HG03196 (cell line): ENCODE measurements around the gene JMJD4.
A peak's percentile ranks its signal among the peaks of the same experiment; 100 is the strongest.

Experiments used
- ATAC-seq: cut with Tn5 transposase; IDR thresholded peaks from one replicate; pipeline ENCODE4 v1.9.1; 2021; ENCODE audit not compliant: unreplicated experiment

JMJD4 gene, protein sequence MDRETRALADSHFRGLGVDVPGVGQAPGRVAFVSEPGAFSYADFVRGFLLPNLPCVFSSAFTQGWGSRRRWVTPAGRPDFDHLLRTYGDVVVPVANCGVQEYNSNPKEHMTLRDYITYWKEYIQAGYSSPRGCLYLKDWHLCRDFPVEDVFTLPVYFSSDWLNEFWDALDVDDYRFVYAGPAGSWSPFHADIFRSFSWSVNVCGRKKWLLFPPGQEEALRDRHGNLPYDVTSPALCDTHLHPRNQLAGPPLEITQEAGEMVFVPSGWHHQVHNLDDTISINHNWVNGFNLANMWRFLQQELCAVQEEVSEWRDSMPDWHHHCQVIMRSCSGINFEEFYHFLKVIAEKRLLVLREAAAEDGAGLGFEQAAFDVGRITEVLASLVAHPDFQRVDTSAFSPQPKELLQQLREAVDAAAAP

DNA sequence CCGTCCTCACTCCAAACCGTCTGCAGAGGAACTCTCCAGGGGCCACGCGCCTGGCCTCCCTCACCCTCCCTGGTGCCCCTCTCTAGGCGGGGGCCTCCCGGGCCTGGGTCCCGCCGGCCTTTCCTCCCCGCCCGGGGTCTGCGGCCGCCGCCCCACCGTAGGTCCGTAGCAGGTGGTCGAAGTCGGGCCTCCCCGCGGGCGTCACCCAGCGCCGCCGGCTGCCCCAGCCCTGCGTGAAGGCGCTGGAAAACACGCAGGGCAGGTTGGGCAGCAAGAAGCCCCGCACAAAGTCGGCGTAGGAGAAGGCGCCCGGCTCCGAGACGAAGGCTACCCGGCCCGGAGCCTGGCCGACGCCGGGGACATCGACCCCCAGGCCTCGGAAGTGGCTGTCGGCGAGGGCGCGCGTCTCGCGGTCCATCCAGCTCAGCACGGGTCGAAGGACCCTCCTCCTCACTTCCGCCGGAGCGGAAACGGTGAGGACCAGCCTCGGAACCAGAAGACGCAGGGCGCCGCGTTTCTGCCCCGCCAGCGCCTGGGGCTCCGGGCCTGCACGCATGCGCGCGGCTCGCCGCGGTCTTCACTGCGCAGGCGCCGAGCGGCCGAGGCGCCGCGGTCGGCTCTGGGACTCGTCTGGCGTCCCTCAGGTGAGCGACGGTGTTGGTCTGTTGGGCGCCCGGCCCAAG lies at the start of gene JMJD4, which contains the start of gene SNAP47:
Gene JMJD4, minus strand, starts transcription at position 447 of the 683 bp plus-strand sequence. Its CDS starts 29 bp downstream, at position 418.
Gene SNAP47, plus strand, starts transcription at position 580 of the 683 bp plus-strand sequence. CDS start 12,302 bp downstream, outside the sequence.
- peak; percentile 92 for ATAC-seq

GRCh38 chr1:227782226-227782625 lies 47.1 kb upstream of the JMJD4 start:
- ATAC-seq, result no peak

DNA sequence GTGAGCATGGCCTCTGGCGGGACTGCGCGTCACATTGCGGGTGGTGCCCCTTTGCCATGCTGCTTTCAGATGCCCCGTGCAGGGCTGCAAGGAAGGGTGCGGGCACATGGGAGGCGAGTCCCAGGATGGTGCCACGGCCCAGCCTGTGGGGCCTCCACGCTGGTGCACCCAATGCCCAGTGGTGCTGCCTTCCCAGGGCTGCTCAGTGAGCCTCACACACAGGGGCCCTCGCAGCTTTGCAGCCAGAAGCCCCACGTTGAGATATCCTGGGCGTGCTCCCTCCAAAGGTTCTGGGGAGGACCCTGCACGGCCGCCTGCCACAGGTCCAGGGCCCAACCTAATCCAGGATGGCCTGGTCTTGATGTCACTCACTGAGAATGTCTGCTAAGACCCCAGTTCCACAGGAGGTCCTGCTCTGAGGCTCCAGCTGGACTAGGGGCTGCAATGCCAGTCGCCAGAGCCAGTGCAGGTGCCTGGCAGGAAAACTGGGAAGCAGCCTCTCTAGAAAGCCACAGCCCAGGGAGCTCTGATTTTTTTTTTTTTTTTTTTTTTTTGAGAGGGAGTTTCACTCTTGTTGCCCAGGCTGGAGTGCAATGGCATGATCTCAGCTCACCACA lies 46.3 kb upstream of the JMJD4 start:
- no peak for ATAC-seq

- no peak for ATAC-seq
Observed at GRCh38 chr1:227780101-227781044, 45.3 kb upstream of the JMJD4 start.

DNA sequence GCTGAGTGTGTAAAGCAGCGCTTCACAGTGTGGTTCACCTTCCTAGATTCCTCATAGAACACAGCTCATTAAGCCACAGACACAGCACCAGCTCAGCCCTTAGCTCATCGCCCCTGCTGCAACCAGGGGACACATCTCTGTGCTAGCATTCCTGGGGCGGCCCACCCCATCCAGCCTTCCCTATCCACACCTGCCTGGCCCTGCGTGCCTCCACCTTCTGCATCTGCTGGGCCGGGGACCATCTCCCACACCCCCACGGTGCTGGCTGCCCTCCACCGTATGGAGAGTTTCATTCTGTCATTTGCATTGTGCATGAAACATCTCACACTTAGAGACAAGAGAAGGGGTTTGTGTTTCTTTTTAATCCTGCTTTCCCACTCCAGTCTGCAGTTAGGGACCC lies 44.6 kb upstream of the JMJD4 start:
- ATAC-seq, result no peak

- ATAC-seq, result no peak
Observed at GRCh38 chr1:227779021-227779441, 43.9 kb upstream of the JMJD4 start.

GRCh38 chr1:227778401-227778947 lies 43.4 kb upstream of the JMJD4 start:
- ATAC-seq, result no peak

DNA sequence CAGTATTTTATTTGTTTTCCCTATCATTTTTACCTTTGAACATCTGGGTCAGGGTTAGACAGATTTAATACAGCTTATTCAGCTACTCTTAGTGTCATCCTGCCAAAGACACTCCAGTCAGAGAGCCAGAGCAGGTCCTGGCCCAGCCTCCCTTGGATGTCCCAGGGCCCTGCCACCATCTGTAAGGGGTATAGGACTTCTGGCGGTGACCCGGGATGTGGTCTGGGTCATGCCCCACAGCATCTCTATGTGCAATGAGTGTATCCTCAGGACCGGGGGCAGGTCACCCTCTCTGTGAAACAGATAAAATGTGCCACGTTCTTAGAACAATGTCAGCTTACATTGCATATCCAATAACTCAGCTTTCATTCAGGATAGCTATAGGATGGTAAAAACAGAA lies 42.5 kb upstream of the JMJD4 start:
- no peak for ATAC-seq

- ATAC-seq, result no peak
Observed at GRCh38 chr1:227777156-227777555, 42.1 kb upstream of the JMJD4 start.

DNA sequence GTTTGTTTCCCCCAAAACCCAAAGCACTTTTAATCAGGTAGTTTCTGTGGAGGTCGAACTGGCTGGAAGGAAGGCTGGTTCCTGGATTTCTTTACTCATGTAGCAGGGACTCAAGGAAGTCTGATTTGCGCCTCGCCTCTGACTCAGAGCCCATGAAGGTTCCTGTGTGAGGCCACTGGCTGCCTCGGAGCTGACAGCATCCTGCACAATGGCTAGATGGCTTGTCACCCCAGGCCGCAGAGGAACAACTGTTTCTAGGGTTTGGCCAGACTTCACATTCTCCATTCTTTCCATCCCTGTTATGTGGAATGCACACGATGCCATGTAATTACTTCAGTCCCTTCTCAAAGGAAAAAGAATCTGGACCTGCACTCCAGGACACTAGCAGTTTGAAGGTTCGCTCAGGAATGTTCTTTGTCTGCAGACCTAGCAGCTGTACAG lies 41.2 kb upstream of the JMJD4 start:
- no peak for ATAC-seq

GRCh38 chr1:227775841-227776240 lies 40.7 kb upstream of the JMJD4 start:
- ATAC-seq, result no peak

DNA sequence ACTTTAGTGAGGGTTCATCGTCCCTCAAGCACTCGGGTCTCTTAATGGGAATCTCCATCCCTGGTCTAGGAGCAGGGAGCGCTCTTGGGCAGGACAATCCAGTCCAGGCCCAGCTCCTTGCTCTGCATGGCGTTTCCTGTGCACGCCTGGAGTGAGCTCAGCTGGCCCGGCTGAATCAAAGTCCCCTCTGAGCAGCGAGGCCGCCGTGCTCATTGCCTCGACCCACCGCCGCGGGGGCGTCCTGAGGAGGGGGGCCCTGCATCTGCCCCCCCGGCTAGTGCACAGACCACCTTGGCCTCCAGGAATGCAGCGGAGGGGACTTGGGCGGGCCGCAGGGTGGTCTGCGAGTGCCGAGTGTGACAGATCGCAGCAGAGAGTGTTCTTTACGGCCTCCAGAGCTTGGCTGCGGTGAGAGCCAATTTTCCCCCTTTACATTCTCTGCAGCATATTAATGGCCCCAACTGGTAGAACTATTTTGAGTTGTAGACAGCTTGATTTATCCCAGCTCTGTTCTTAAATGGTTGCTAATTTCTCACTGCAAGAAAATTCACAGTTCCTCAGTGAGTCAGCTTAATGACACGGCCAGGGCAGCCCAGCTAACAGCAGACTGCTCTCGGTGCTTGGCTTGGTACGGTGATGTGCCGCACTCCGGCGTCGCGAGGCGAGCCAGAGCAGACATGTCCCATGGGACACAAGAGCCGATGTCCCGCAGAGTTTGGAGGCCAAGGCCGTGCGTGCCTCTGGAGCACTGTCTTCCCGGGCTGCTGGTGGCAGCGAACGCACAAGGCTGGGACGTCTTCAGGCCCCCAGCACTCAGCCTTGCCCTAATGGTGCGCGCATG lies 39.9 kb upstream of the JMJD4 start:
- ATAC-seq, result no peak

DNA sequence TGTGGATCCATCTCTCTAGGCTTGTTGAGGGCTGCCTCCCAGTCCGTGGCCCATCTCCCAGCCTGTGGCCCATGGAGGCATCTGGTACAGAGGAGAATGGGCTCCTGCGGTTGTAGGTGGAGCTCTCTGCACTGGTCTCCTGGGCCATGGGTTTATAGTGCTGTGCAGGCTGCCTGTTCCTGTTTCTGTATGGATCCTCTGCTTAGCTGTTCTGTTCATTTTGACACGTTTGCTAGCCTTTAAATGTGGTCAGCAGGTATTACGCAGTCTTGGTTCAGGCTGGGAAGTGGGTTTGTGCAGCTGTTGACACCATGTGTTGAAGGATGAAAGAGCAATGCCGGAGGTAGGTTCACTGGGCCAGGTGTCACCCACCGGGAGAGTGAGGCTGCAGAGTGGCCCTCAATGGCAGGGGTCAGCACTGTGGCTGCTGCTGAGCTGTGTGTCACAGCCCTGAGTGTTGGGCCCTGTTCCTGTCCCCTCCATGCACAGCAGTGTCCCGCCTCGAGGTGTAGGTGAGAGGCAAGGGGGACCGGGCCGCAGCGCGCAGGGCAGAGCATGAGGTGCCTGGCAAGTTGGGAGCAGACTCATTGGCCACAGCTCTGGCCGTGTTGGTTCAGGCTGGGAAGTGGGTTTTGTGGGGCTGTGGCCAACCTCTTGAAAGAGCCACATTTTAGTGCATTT lies 39.1 kb upstream of the JMJD4 start:
- no peak for ATAC-seq

- ATAC-seq, result no peak
Observed at GRCh38 chr1:227773558-227773957, 38.5 kb upstream of the JMJD4 start.

- no peak for ATAC-seq
Observed at GRCh38 chr1:227771771-227772170, 36.7 kb upstream of the JMJD4 start.

- no peak for ATAC-seq
Observed at GRCh38 chr1:227771326-227771725, 36.2 kb upstream of the JMJD4 start.

DNA sequence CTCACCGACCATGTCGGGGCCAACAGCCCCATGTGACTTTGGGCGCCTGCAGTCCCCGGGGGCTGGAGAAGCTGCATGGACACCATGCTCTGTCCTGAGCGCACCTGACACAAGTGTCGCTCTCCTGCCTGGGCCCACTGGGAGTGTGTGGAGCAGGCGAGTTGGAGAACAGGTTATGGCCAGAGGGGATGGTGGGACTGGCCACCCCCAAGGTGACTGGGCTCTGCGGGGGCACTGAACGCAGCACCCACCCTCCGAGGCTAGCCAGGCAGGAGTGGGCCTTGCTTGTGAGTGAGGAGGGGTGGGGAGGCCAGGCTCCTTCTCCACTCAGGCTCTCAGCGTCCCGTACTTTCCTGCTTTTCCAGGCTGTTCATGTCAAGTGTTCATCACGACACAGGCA lies 35.7 kb upstream of the JMJD4 start:
- ATAC-seq, result no peak

DNA sequence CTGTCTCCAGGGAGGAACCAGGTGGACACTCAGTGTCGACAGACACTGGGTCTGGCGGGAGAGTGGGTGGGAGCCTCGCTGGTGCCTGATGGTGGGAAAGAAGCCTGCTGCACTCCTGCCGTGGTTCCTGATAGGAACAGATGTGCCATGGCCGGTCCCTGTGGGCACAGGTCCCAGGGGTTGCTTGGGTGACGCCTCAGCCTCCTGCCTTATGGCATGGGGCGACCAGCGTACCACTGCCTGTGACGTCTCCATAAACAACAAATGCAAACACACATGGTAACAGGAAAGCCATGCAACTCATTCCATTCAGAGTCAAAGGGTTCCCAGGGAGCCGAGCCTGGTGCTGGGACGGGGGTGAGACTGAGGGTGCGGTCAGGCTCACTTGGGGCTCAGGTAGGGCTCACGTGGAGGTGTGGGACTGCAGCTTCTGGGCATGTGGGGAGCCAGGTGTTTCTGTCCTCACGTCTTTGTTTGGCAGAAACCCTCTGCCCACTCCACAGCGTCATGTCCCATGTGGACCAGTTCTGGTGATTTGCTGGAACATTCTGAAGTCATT lies 34.9 kb upstream of the JMJD4 start:
- no peak for ATAC-seq
